Measurements from ENCODE around the gene MEIOB.

GRCh38 chr16:1817716-1818115 is 54.2 kb downstream of the MEIOB start:
- no peak for TF ChIP-seq POLR2A (IDR thresholded peaks at IDR 0.05)
- TF ChIP-seq CTCF (IDR thresholded peaks at IDR 0.05) = no peak
- TF ChIP-seq EP300 (IDR thresholded peaks at IDR 0.05) = no peak
- TF ChIP-seq POLR2AphosphoS5 (IDR thresholded peaks at IDR 0.05) = no peak

Data from gastroesophageal sphincter (tissue), 3 donors.